ENCODE measurements around the gene ZNF841.

The ZNF841 gene

GRCh38 chr19:52140032-52140710, 44.6 kb upstream of the ZNF841 start:
- peak overlapping the region; percentile 77 for H3K4me2 ChIP-seq (ENCODE audit: low read depth, low read length, poor library complexity, severe bottlenecking)
- H2AFZ ChIP-seq (ENCODE audit: low read length): peak overlapping the region; percentile 96
- no peaks in the 10 kb centered on the region for H3F3A ChIP-seq (ENCODE audit: low read depth)
- H3K9me2 ChIP-seq (replicated peaks; ENCODE audit: low read depth, low read length): no peaks in the 10 kb centered on the region
- peaks cover 38% of the 10 kb centered on the region for H3K79me2 ChIP-seq (ENCODE audit: insufficient read depth, low read length)
- H3K9ac ChIP-seq (ENCODE audit: low read depth, low read length, poor library complexity, severe bottlenecking): peak overlapping the region; percentile 96
- H3K9me3 ChIP-seq (ENCODE audit: insufficient read depth, low read depth, low read length): no peaks in the 10 kb centered on the region
- H3K27me3 ChIP-seq (ENCODE audit: insufficient read depth, low read length, poor library complexity, severe bottlenecking): no peaks in the 10 kb centered on the region
- H4K20me1 ChIP-seq (ENCODE audit: insufficient read depth, low read length, poor library complexity, severe bottlenecking): no peaks in the 10 kb centered on the region
- no peaks in the 10 kb centered on the region for H3K36me3 ChIP-seq (ENCODE audit: insufficient read depth, low read length)
- H3K4me1 ChIP-seq (ENCODE audit: insufficient read depth, low read length, poor library complexity, severe bottlenecking): peaks cover 16% of the 10 kb centered on the region
- H3K4me3 ChIP-seq (ENCODE audit: low read length, poor library complexity, severe bottlenecking): peak overlapping the region; percentile 99
- TF ChIP-seq EZH2phosphoT487 (IDR thresholded peaks at IDR 0.05; ENCODE audit: borderline replicate concordance): no peak
- TF ChIP-seq, protein P1, sequence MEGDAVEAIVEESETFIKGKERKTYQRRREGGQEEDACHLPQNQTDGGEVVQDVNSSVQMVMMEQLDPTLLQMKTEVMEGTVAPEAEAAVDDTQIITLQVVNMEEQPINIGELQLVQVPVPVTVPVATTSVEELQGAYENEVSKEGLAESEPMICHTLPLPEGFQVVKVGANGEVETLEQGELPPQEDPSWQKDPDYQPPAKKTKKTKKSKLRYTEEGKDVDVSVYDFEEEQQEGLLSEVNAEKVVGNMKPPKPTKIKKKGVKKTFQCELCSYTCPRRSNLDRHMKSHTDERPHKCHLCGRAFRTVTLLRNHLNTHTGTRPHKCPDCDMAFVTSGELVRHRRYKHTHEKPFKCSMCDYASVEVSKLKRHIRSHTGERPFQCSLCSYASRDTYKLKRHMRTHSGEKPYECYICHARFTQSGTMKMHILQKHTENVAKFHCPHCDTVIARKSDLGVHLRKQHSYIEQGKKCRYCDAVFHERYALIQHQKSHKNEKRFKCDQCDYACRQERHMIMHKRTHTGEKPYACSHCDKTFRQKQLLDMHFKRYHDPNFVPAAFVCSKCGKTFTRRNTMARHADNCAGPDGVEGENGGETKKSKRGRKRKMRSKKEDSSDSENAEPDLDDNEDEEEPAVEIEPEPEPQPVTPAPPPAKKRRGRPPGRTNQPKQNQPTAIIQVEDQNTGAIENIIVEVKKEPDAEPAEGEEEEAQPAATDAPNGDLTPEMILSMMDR (conservative IDR thresholded peaks at IDR 0.05; ENCODE audit: low read length): no peak

DNA sequence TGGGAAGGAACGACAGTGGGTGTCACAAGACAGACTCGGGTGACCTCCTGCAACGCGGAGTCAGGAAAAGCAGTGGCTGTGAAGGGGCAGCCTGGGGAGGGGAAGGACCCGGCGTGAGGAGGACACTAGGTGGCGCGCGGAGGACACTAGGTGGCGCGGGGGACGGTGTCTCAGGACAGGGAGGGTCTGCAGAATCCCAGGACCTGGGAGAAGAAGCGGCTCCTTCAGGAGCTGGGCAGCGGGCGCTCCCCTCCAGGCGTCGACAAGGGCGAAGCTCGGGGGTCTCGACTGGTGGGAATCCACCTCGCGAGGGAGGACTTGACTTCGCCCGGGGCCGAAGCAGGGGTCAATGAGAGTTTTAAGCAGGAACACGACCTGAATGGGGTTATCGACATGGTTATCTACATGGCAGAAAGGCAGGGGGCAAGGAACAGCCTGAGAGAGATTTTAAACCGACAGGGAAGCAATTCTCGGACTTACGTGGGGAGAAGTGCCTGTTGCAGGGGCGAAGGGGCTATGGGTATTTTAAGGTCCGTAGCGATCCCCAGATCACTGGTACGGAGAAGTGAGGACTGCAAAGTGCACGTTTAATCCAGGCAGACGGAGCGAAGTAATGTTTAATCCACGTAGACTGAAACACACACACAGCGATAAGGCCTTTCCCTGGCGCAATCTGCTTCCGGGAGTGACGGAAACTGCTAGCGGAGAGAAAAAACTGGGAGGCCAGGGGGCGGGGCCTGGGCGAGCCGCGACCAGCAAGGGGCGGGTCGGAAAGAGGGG, 43.9 kb upstream of the ZNF841 start, which contains the start of gene ZNF616:
Gene ZNF616 (minus strand): TSS at position 687 of the 780 bp plus-strand sequence. CDS start 9,426 bp downstream, outside the sequence.
- H3K4me1 ChIP-seq (ENCODE audit: insufficient read depth, low read length, poor library complexity, severe bottlenecking): peaks cover 16% of the 10 kb centered on the region
- H3F3A ChIP-seq (ENCODE audit: low read depth): no peaks in the 10 kb centered on the region
- peak within 1 kb of the TSS; percentile 98 for H2AFZ ChIP-seq (ENCODE audit: low read length)
- peaks cover 45% of the 10 kb centered on the region for H3K79me2 ChIP-seq (ENCODE audit: insufficient read depth, low read length)
- H3K9me3 ChIP-seq (ENCODE audit: insufficient read depth, low read depth, low read length): no peaks in the 10 kb centered on the region
- no peaks in the 10 kb centered on the region for H3K27me3 ChIP-seq (ENCODE audit: insufficient read depth, low read length, poor library complexity, severe bottlenecking)
- peak within 1 kb of the TSS; percentile 87 for H3K4me2 ChIP-seq (ENCODE audit: low read depth, low read length, poor library complexity, severe bottlenecking)
- peak within 1 kb of the TSS; percentile 99 for H3K4me3 ChIP-seq (ENCODE audit: low read length, poor library complexity, severe bottlenecking)
- no peaks in the 10 kb centered on the region for H3K36me3 ChIP-seq (ENCODE audit: insufficient read depth, low read length)
- TF ChIP-seq, protein P1 (conservative IDR thresholded peaks at IDR 0.05; ENCODE audit: low read length): peak; percentile 80
- no peak for TF ChIP-seq EZH2phosphoT487 (IDR thresholded peaks at IDR 0.05; ENCODE audit: borderline replicate concordance)
- peak within 1 kb of the TSS; percentile 96 for H3K9ac ChIP-seq (ENCODE audit: low read depth, low read length, poor library complexity, severe bottlenecking)
- no peaks in the 10 kb centered on the region for H3K9me2 ChIP-seq (replicated peaks; ENCODE audit: low read depth, low read length)
- H4K20me1 ChIP-seq (ENCODE audit: insufficient read depth, low read length, poor library complexity, severe bottlenecking): no peaks in the 10 kb centered on the region

- Histone ChIP-seq H3K27me3 (ENCODE audit: insufficient read depth, low read length, poor library complexity, severe bottlenecking) (no peaks in the 10 kb centered on the region), H3K36me3 (ENCODE audit: insufficient read depth, low read length) (no peaks in the 10 kb centered on the region), H3K9ac (ENCODE audit: low read depth, low read length, poor library complexity, severe bottlenecking) (peak overlapping the region; percentile 96), H3K9me3 (ENCODE audit: insufficient read depth, low read depth, low read length) (no peaks in the 10 kb centered on the region), H3K79me2 (ENCODE audit: insufficient read depth, low read length) (peaks cover 50% of the 10 kb centered on the region), H2AFZ (ENCODE audit: low read length) (peak overlapping the region; percentile 89), H3F3A (ENCODE audit: low read depth) (no peaks in the 10 kb centered on the region), H3K9me2 (replicated peaks; ENCODE audit: low read depth, low read length) (no peaks in the 10 kb centered on the region), H3K4me2 (ENCODE audit: low read depth, low read length, poor library complexity, severe bottlenecking) (peak overlapping the region; percentile 87), H3K4me3 (ENCODE audit: low read length, poor library complexity, severe bottlenecking) (peak overlapping the region; percentile 99), H3K4me1 (ENCODE audit: insufficient read depth, low read length, poor library complexity, severe bottlenecking) (peaks cover 16% of the 10 kb centered on the region), H4K20me1 (ENCODE audit: insufficient read depth, low read length, poor library complexity, severe bottlenecking) (no peaks in the 10 kb centered on the region)
- TF ChIP-seq, protein P1 (conservative IDR thresholded peaks at IDR 0.05; ENCODE audit: low read length): no peak
- no peak for TF ChIP-seq EZH2phosphoT487 (IDR thresholded peaks at IDR 0.05; ENCODE audit: borderline replicate concordance)
Measured at GRCh38 chr19:52138983-52139251, 43.4 kb upstream of the ZNF841 start.
